HG03575 (cell line): ENCODE measurements around the gene LHX1.

ENCODE experiments used
- ATAC-seq: cut with Tn5 transposase; IDR thresholded peaks from one replicate; pipeline ENCODE4 v1.9.1; 2021; ENCODE audit not compliant: unreplicated experiment, insufficient number of reproducible peaks, low FRiP score; ENCODE audit errors: extremely low read depth

LHX1 gene

GRCh38 chr17:36993227-36993626 lies 56.0 kb downstream of the LHX1 start:
- no peak for ATAC-seq
